ENCODE data around the gene CISTR.
A peak's percentile ranks its signal among the peaks of the same experiment; 100 is the strongest.

DNA sequence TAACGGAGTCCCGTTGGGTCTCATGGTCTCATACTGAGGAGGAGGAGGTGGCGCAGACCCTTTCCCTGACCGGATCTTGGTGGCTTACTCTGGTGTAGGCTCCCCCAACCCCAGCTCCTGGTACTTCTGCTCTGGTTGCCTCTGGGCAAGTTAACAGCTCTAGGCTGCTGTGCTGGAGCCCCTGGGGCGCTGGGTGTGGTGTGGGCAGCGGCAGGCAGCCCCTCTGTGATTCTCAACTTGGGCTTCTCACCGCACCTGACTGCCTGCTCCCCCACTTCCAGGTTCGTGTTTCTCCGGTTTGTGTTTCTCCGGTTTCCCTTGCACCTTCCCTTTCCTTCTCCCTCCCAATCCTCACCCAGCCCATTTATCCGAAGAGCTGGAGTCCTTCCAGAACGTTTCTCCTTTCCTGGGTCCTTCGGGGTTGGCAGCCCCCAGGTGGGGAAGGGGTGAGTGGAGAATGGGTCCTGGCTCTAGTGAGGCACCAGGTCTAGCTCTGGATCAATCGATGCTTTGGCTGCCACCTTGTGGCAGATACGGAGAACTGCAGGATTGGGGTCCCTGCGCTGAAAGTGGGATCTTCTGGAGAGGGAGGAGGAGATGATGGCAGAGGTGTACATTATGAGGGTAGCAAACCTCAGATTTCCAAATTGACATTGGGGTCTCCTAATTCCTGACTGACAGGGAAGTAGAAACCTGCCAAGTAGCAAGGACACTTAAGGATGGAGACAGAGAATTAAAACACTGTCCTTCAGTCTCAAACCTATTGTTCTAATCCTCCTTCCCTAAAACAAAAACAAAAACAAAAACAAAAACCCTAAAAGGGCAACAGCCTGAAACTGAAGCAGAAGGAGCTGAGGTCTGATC is 8.3 kb downstream of the CISTR start:
- TF ChIP-seq, protein P1, sequence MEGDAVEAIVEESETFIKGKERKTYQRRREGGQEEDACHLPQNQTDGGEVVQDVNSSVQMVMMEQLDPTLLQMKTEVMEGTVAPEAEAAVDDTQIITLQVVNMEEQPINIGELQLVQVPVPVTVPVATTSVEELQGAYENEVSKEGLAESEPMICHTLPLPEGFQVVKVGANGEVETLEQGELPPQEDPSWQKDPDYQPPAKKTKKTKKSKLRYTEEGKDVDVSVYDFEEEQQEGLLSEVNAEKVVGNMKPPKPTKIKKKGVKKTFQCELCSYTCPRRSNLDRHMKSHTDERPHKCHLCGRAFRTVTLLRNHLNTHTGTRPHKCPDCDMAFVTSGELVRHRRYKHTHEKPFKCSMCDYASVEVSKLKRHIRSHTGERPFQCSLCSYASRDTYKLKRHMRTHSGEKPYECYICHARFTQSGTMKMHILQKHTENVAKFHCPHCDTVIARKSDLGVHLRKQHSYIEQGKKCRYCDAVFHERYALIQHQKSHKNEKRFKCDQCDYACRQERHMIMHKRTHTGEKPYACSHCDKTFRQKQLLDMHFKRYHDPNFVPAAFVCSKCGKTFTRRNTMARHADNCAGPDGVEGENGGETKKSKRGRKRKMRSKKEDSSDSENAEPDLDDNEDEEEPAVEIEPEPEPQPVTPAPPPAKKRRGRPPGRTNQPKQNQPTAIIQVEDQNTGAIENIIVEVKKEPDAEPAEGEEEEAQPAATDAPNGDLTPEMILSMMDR (conservative IDR thresholded peaks at IDR 0.05 in 1 of 2, IDR thresholded peaks at IDR 0.05 in 1 of 2; ENCODE audit: low read depth in 1 of 2, low read length in 2 of 2), result peak; percentile 92 to 93
- no peak for TF ChIP-seq EZH2 (IDR thresholded peaks at IDR 0.05; ENCODE audit: low read length, missing control alignments)

Data from fibroblast of lung (primary cell).